HCT116 (cell line): ENCODE measurements around the gene OR8D2. TPM values are rescaled to one million over a fixed set of nuclear protein-coding genes. Genes with fewer than 3 reads are reported as not detected.

Experiments used
- ATAC-seq: fragments of 200-7000 bp; cut with Tn5 transposase; 2 replicates; pipeline ENCODE4 v1.9.1; 2020; ENCODE audit warnings: mild to moderate bottlenecking, moderate library complexity
- BruUV-seq: library from RNA; stranded (reverse); fragments of 400-500 nt; replicated peaks from 2 replicates; lab custom pipeline; 2021; lab: Mats Ljungman, UMichigan
- CTCF ChIA-PET: fragments of 300-600 bp; sonication (Branson Sonifier 250); formaldehyde crosslinking; loops from one replicate; lab custom pipeline; 2021; ENCODE audit warnings: antibody characterized with exemption; lab: Charles Lee
- POLR2A ChIA-PET: fragments of 300-600, 350-600 bp; sonication (Branson Sonifier 250); formaldehyde crosslinking; loops from one replicate; lab custom pipeline; 2021; ENCODE audit warnings: antibody characterized with exemption; lab: Charles Lee
- RAD21 ChIA-PET, 2 experiments: fragments of 300-600 bp; sonication (Branson Sonifier 250); formaldehyde crosslinking; loops; one replicate each; lab custom pipeline; 2023; ENCODE audit warnings: low total read pairs in 2 of 2; ENCODE audit not compliant: uncharacterized antibody in 2 of 2, unreplicated experiment in 2 of 2, low non-redundant PET in 1 of 2; lab: Charles Lee
- DNase-seq: peaks from one replicate; pipeline ENCODE4 v3.0.0-alpha.2; 2010; ENCODE audit warnings: low read depth, low spot score
- H2AFZ ChIP-seq: fragments of 200-600 bp; shearing (Covaris generic), sonication (generic); 2 replicates; pipeline ENCODE4 v1.6.1; 2017; ENCODE audit warnings: low read depth, mixed run types, mixed read lengths, antibody characterized with exemption, low read length; ENCODE audit not compliant: poor library complexity, severe bottlenecking
- H3K27ac ChIP-seq: 2 replicates; pipeline ENCODE4 v1.5.1; 2012; ENCODE audit warnings: low read depth, low read length
- H3K27me3 ChIP-seq: fragments of 200-600 bp; sonication (generic); 2 replicates; pipeline ENCODE4 v1.6.1; 2016; ENCODE audit warnings: mixed run types, low read length, mixed read lengths; ENCODE audit not compliant: insufficient read depth
- H3K36me3 ChIP-seq, 2 experiments: fragments of 200-500 bp in 1 of 2; fragments of 200-600 bp in 1 of 2; sonication (Bioruptor generic) in 1 of 2; sonication (generic) in 1 of 2; 2 replicates each; pipeline versions ENCODE4 v1.5.1 to v1.6.1; 2014 to 2016; ENCODE audit warnings: low read length in 2 of 2, inconsistent platforms in 1 of 2, mixed read lengths in 1 of 2, mixed run types in 1 of 2; ENCODE audit not compliant: insufficient read depth in 2 of 2, control insufficient read depth in 1 of 2
- H3K4me1 ChIP-seq, 2 experiments: fragments of 200-600 bp in 1 of 2; sonication (generic) in 1 of 2; 2 replicates each; pipeline versions ENCODE4 v1.5.1 to v1.6.1; 2012 to 2017; ENCODE audit warnings: low read length in 2 of 2, inconsistent platforms in 1 of 2, mild to moderate bottlenecking in 1 of 2, mixed read lengths in 1 of 2, mixed run types in 1 of 2, moderate library complexity in 1 of 2; ENCODE audit not compliant: insufficient read depth in 2 of 2, control insufficient read depth in 1 of 2
- H3K4me2 ChIP-seq: fragments of 200-600 bp; sonication (generic); 2 replicates; pipeline ENCODE4 v1.6.1; 2017; ENCODE audit warnings: mixed run types, low read length, mixed read lengths
- H3K4me3 ChIP-seq, 2 experiments: fragments of 200-600 bp in 1 of 2; sonication (generic) in 1 of 2; replicated peaks in 1 of 2; 2 replicates each; pipeline ENCODE4 v1.5.1; 2011 to 2016; ENCODE audit warnings: low read length in 2 of 2, control low read depth in 1 of 2, low read depth in 1 of 2, mild to moderate bottlenecking in 1 of 2, mixed read lengths in 1 of 2, mixed run types in 1 of 2
- H3K79me2 ChIP-seq: fragments of 200-600 bp; sonication (generic); 2 replicates; pipeline ENCODE4 v1.6.1; 2017; ENCODE audit warnings: mild to moderate bottlenecking, mixed run types, low read length, moderate library complexity, mixed read lengths; ENCODE audit not compliant: insufficient read depth
- H3K9ac ChIP-seq: fragments of 200-600 bp; sonication (generic); 2 replicates; pipeline ENCODE4 v1.6.1; 2016; ENCODE audit warnings: low read length, mixed read lengths
- H3K9me2 ChIP-seq: fragments of 200-600 bp; sonication (generic), shearing (Covaris generic); 2 replicates; pipeline ENCODE4 v1.6.1; 2017; ENCODE audit warnings: mixed run types, mild to moderate bottlenecking, moderate library complexity; ENCODE audit not compliant: insufficient read depth
- H3K9me3 ChIP-seq, 2 experiments: fragments of 200-500 bp in 1 of 2; fragments of 200-600 bp in 1 of 2; sonication (Bioruptor generic) in 1 of 2; sonication (generic) in 1 of 2; 2 replicates each; pipeline ENCODE4 v1.6.1; 2014 to 2017; ENCODE audit warnings: low read length in 2 of 2, mixed read lengths in 2 of 2, inconsistent platforms in 1 of 2, low read depth in 1 of 2, mild to moderate bottlenecking in 1 of 2, mixed run types in 1 of 2, moderate library complexity in 1 of 2; ENCODE audit not compliant: control insufficient read depth in 1 of 2, insufficient read depth in 1 of 2
- H4K20me1 ChIP-seq: fragments of 200-600 bp; sonication (generic), shearing (Covaris generic); 2 replicates; pipeline ENCODE4 v1.6.1; 2017; ENCODE audit warnings: mixed run types, mild to moderate bottlenecking, moderate library complexity; ENCODE audit not compliant: insufficient read depth
- ATF3 ChIP-seq: IDR thresholded peaks from 2 replicates; pipeline ENCODE4 v1.6.1; 2012
- CBX3 ChIP-seq: IDR thresholded peaks from 2 replicates; pipeline ENCODE4 v1.6.1; 2012; ENCODE audit warnings: low read depth
- CTCF ChIP-seq, 3 experiments: fragments of 200-600 bp in 1 of 3; sonication (generic) in 1 of 3; IDR thresholded peaks in 2 of 3; conservative IDR thresholded peaks in 1 of 3; 2 replicates each; pipeline ENCODE4 v1.5.1; 2012 to 2017; ENCODE audit warnings: low read depth in 2 of 3, low read length in 2 of 3, antibody characterized with exemption in 1 of 3, borderline replicate concordance in 1 of 3, control low read depth in 1 of 3, mild to moderate bottlenecking in 1 of 3, mixed read lengths in 1 of 3, mixed run types in 1 of 3, moderate library complexity in 1 of 3; ENCODE audit not compliant: insufficient read depth in 1 of 3
- ELF1 ChIP-seq: IDR thresholded peaks from 2 replicates; pipeline ENCODE4 v1.6.1; 2012; ENCODE audit warnings: low read depth, borderline replicate concordance
- EZH2 ChIP-seq: fragments of 200-600 bp; sonication (generic); IDR thresholded peaks from 2 replicates; pipeline ENCODE4 v1.6.1; 2017; ENCODE audit warnings: antibody characterized with exemption, mixed run types
- EZH2phosphoT487 ChIP-seq: fragments of 200-600 bp; IDR thresholded peaks from 2 replicates; pipeline ENCODE4 v1.6.1; 2018; ENCODE audit warnings: antibody characterized with exemption, borderline replicate concordance
- JUND ChIP-seq: IDR thresholded peaks from 2 replicates; pipeline ENCODE4 v1.6.1; 2012
- MAX ChIP-seq: IDR thresholded peaks from 2 replicates; pipeline ENCODE4 v1.6.1; 2012
- POLR2A ChIP-seq: IDR thresholded peaks from 2 replicates; pipeline ENCODE4 v1.7.0; 2011; ENCODE audit warnings: borderline replicate concordance; ENCODE audit not compliant: insufficient read depth, insufficient read length; ENCODE audit errors: extremely low read depth
- POLR2AphosphoS5 ChIP-seq: IDR thresholded peaks from 2 replicates; pipeline ENCODE4 v1.6.1; 2011; ENCODE audit warnings: mild to moderate bottlenecking, low read depth, low read length, moderate library complexity
- RAD21 ChIP-seq: IDR thresholded peaks from 2 replicates; pipeline ENCODE4 v1.6.1; 2012; ENCODE audit warnings: low read depth, mild to moderate bottlenecking
- REST ChIP-seq: IDR thresholded peaks from 2 replicates; pipeline ENCODE4 v1.6.1; 2012; ENCODE audit warnings: low read depth
- SIN3A ChIP-seq: IDR thresholded peaks from 2 replicates; pipeline ENCODE4 v1.6.1; 2012; ENCODE audit warnings: low read depth
- SRF ChIP-seq: IDR thresholded peaks from 2 replicates; pipeline ENCODE4 v1.6.1; 2012; ENCODE audit warnings: low read depth
- TCF7L2 ChIP-seq: IDR thresholded peaks from 2 replicates; pipeline ENCODE4 v1.7.0; 2011; ENCODE audit warnings: borderline replicate concordance, inconsistent platforms; ENCODE audit not compliant: insufficient read depth, insufficient read length; ENCODE audit errors: extremely low read depth
- YY1 ChIP-seq: IDR thresholded peaks from 2 replicates; pipeline ENCODE4 v1.6.1; 2011; ENCODE audit warnings: low read length, low read depth, moderate library complexity, mild to moderate bottlenecking; ENCODE audit not compliant: insufficient replicate concordance; ENCODE audit errors: extremely low read depth
- ZNF274 ChIP-seq: fragments of 200-500 bp; sonication (Bioruptor generic); IDR thresholded peaks from 2 replicates; pipeline ENCODE4 v1.6.1; 2014; ENCODE audit warnings: mild to moderate bottlenecking, low read depth, low read length, inconsistent platforms
- intact Hi-C: fragments of 100-400 bp; cut with micrococcal nuclease; formaldehyde crosslinking; loops from 2 replicates; pipeline ENCODE4 v1.10.0; 2022
- total RNA-seq: library from RNA; stranded (reverse); gene quantifications from one replicate; pipeline ENCODE4 v1.2.1, GENCODE V29; 2021; ENCODE audit not compliant: unreplicated experiment

OR8D2 gene
- total RNA-seq, 1 experiment from 2014 or later: not detected

- H3K4me3 ChIP-seq: no peak overlapping the region
- H3K4me1 ChIP-seq: no peaks in the 10 kb centered on the region
- H3K9ac ChIP-seq: no peak overlapping the region
- H3K79me2 ChIP-seq: no peaks in the 10 kb centered on the region
- no peaks in the 10 kb centered on the region for H3K36me3 ChIP-seq
- intact Hi-C loops: no loop called here
- TF ChIP-seq EZH2phosphoT487 (no peak), RAD21 (no peak), EZH2 (no peak), POLR2A (no peak), CBX3 (no peak), MAX (no peak), SRF (no peak), POLR2AphosphoS5 (no peak), JUND (no peak), ELF1 (no peak), YY1 (no peak), ZNF274 (no peak), TCF7L2 (no peak), REST (no peak), SIN3A (no peak), CTCF (IDR thresholded peaks at IDR 0.05 in 2 of 3, conservative IDR thresholded peaks at IDR 0.05 in 1 of 3; ENCODE audit: borderline replicate concordance in 1 of 3, insufficient read depth in 1 of 3, low read depth in 2 of 3, low read length in 2 of 3) (no peak), ATF3 (no peak)
- ATAC-seq (no peak), DNase-seq (no peak)
- no peaks in the 10 kb centered on the region for H4K20me1 ChIP-seq
- no peak overlapping the region for H2AFZ ChIP-seq
- 0 out of 2 replicates have a peak, but pooled peaks cover under 1% of the 10 kb centered on the region for H3K27me3 ChIP-seq
- ChIA-PET POLR2A (no interaction called here), RAD21 (no interaction called here), CTCF (no interaction called here)
- no peaks in the 10 kb centered on the region for H3K9me3 ChIP-seq
- H3K9me2 ChIP-seq: no peaks in the 10 kb centered on the region
- H3K27ac ChIP-seq: no peak overlapping the region
- H3K4me2 ChIP-seq: no peak overlapping the region
- no TSS peak for BruUV-seq
Observed at GRCh38 chr11:124297921-124298320, 22.1 kb downstream of the OR8D2 start.
